GM21367 (cell line): ENCODE data around the gene GMPR2.
"Not testable (repeated sequence)": the region's sequence is repeated elsewhere in the genome, so short reads cannot be mapped to it uniquely, and the experiment has no call there.

Source experiments
- ATAC-seq: cut with Tn5 transposase; IDR thresholded peaks from one replicate; pipeline ENCODE4 v1.9.1; 2021; ENCODE audit not compliant: unreplicated experiment

The GMPR2 gene

GRCh38 chr14:24198814-24199524 lies 33.8 kb upstream of the GMPR2 start:
- ATAC-seq, result no peak

GRCh38 chr14:24202538-24202937 lies 30.2 kb upstream of the GMPR2 start:
- not testable (repeated sequence) for ATAC-seq

GRCh38 chr14:24203249-24203886 lies 29.4 kb upstream of the GMPR2 start:
- ATAC-seq, result not testable (repeated sequence)

- no peak for ATAC-seq
Observed at GRCh38 chr14:24204163-24205146, 28.3 kb upstream of the GMPR2 start.

GRCh38 chr14:24206260-24207103 lies 26.2 kb upstream of the GMPR2 start:
- no peak for ATAC-seq

GRCh38 chr14:24207104-24207551 lies 25.6 kb upstream of the GMPR2 start:
- ATAC-seq, result no peak

GRCh38 chr14:24207625-24208024 lies 25.1 kb upstream of the GMPR2 start:
- ATAC-seq, result no peak

- ATAC-seq, result no peak
Observed at GRCh38 chr14:24211311-24211710, 21.4 kb upstream of the GMPR2 start.

GRCh38 chr14:24212924-24213865 lies 19.5 kb upstream of the GMPR2 start, which contains the start of gene CHMP4A:
TSS of gene CHMP4A (minus strand) at chr14:24213488. CDS start at chr14:24213439, 49 bp downstream.
- peak; percentile 62 for ATAC-seq

- no peak for ATAC-seq
Observed at GRCh38 chr14:24213866-24214662, 18.7 kb upstream of the GMPR2 start.

- ATAC-seq, result peak; percentile 56
Observed at GRCh38 chr14:24215495-24216344, 17.0 kb upstream of the GMPR2 start, which contains the start of gene MDP1. TSS of gene MDP1 (minus strand) at chr14:24216066. CDS start at chr14:24215955, 111 bp downstream.

- no peak for ATAC-seq
Observed at GRCh38 chr14:24216345-24216699, 16.4 kb upstream of the GMPR2 start.

GRCh38 chr14:24216876-24217275 lies 15.9 kb upstream of the GMPR2 start:
- ATAC-seq, result not testable (repeated sequence)

- ATAC-seq, result no peak
Observed at GRCh38 chr14:24219080-24219479, 13.6 kb upstream of the GMPR2 start.

- ATAC-seq, result no peak
Observed at GRCh38 chr14:24219521-24219920, 13.2 kb upstream of the GMPR2 start.

- not testable (repeated sequence) for ATAC-seq
Observed at GRCh38 chr14:24222987-24223386, 9.7 kb upstream of the GMPR2 start.

GRCh38 chr14:24224618-24225071 lies 8.1 kb upstream of the GMPR2 start:
- no peak for ATAC-seq
